Adipocyte (in vitro differentiated cells): ENCODE results near the gene SPEN.

ENCODE experiments used
- DNase-seq: peaks from one replicate; pipeline ENCODE4 v3.0.0-alpha.2; 2015; ENCODE audit warnings: low read depth
- H3K27me3 ChIP-seq: replicated peaks from 2 replicates; pipeline ENCODE4 v1.7.0; 2013; ENCODE audit warnings: mild to moderate bottlenecking, low read length, moderate library complexity; ENCODE audit not compliant: control insufficient read depth, insufficient read depth
- H3K36me3 ChIP-seq: 2 replicates; pipeline ENCODE4 v1.7.0; 2013; ENCODE audit warnings: low read length, mild to moderate bottlenecking, moderate library complexity; ENCODE audit not compliant: control insufficient read depth, insufficient read depth, severe bottlenecking
- H3K4me1 ChIP-seq: 2 replicates; pipeline ENCODE4 v1.7.0; 2013; ENCODE audit warnings: mild to moderate bottlenecking, low read length, moderate library complexity; ENCODE audit not compliant: control insufficient read depth, insufficient read depth
- H3K4me3 ChIP-seq: 2 replicates; pipeline ENCODE4 v1.7.0; 2013; ENCODE audit warnings: mild to moderate bottlenecking, low read length, moderate library complexity
- H3K9ac ChIP-seq: 2 replicates; pipeline ENCODE4 v1.7.0; 2013; ENCODE audit warnings: mild to moderate bottlenecking, low read length, moderate library complexity
- H3K9me3 ChIP-seq: 2 replicates; pipeline ENCODE4 v1.7.0; 2013; ENCODE audit warnings: mild to moderate bottlenecking, low read length, moderate library complexity; ENCODE audit not compliant: control insufficient read depth

SPEN gene

DNA sequence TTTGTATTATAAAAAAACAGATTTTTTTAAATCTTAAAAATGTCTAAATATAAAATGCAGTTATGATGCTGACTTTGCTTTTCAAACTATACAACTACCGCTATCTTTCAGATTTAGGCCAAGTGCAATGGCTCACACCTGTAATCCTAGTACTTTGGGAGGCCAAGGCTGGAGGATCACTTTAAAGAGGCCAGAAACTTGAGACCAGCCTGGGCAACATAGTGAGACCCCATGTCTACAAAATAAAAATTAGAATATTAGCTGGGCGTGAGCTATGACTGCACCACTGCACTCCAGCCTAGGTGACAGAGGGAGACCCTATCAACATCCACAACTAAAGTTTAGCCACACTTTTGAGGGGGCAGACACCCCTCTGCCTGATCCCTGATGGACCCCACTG is 108.0 kb downstream of the SPEN start:
- H3K36me3 ChIP-seq, result no peaks in the 10 kb centered on the region
- no peaks in the 10 kb centered on the region for H3K9me3 ChIP-seq
- peaks cover 45% of the 10 kb centered on the region for H3K4me1 ChIP-seq
- no peak for DNase-seq
- H3K27me3 ChIP-seq, result no peaks in the 10 kb centered on the region
- H3K4me3 ChIP-seq, result no peak overlapping the region
- H3K9ac ChIP-seq, result no peak overlapping the region

GRCh38 chr1:15956150-15956549 is 108.6 kb downstream of the SPEN start:
- DNase-seq, result peak; percentile 46

DNA sequence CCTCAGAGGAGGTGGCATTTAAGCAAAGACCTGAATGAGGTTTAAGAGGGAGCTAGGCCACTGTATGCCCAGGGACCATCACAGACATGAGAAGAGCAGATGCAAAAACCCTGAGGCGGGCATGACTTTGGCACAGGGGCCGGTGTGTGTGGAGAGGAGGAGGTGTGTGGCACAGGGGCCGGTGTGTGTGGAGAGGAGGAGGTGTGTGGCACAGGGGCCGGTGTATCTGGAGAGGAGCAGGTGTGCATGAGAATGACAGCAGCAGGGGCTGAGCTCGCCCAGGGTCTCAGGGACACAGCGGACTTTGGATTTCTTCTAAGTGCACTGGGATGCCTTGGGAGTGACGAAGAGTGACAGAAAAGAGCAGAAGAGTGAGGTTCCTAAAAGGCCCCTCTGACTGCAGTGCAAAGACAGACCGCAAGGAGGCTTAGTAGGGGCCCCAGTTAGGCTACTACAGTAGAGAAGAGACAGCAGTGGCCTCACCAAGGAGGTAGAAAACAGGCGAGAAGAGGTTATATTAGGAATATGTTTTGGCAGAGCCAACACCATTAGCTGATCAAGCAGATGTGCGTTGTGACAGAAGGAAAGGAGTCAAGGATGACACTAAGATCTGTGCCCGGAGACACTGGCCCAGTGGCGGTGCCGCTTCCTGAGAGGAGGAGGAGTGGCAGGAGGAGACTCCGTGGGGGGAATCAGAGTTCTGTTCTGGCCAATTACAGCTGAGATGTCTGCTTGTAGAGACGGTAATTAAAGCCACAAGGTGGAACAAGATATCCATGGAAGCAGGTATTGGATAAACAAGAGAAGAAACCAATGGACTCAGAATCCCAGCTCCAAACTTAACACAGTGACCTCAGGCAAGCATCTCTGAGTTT is 110.0 kb downstream of the SPEN start:
- peaks cover 5% of the 10 kb centered on the region for H3K36me3 ChIP-seq
- peaks cover 27% of the 10 kb centered on the region for H3K4me1 ChIP-seq
- no peaks in the 10 kb centered on the region for H3K27me3 ChIP-seq
- no peak overlapping the region for H3K9ac ChIP-seq
- no peaks in the 10 kb centered on the region for H3K9me3 ChIP-seq
- H3K4me3 ChIP-seq, result no peak overlapping the region
- no peak for DNase-seq

More at GRCh38 chr1:15956150-15956549, 108.6 kb downstream of the SPEN start:
- Histone ChIP-seq H3K9ac (no peak overlapping the region), H3K4me1 (peaks cover 40% of the 10 kb centered on the region), H3K4me3 (no peak overlapping the region), H3K27me3 (no peaks in the 10 kb centered on the region), H3K36me3 (no peaks in the 10 kb centered on the region), H3K9me3 (no peaks in the 10 kb centered on the region)

GRCh38 chr1:15958111-15958510 is 110.6 kb downstream of the SPEN start:
- no peak for DNase-seq
- Histone ChIP-seq H3K4me3 (no peak overlapping the region), H3K9ac (no peak overlapping the region), H3K36me3 (peaks cover 5% of the 10 kb centered on the region), H3K4me1 (peaks cover 26% of the 10 kb centered on the region), H3K27me3 (no peaks in the 10 kb centered on the region), H3K9me3 (no peaks in the 10 kb centered on the region)

DNA sequence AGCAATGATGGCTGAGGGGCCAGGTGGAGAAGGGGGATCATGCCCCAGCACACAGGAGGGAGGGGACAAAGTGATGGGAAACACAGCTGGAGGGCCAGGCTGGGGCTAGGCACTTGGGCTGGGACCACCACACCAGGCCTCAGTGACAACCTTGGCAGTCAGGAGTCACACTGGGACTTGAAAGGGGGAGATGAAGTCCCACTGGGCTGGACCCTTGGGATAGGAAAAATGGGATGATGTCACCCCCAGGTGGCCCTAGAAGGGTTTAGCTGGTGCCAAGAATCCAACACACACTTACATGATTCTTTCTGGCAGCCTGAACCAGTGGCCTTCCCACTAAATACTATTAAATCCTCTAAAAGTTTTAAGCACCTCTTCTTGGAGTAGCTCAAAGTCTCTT is 111.3 kb downstream of the SPEN start:
- DNase-seq, result no peak
- peaks cover 5% of the 10 kb centered on the region for H3K36me3 ChIP-seq

DNA sequence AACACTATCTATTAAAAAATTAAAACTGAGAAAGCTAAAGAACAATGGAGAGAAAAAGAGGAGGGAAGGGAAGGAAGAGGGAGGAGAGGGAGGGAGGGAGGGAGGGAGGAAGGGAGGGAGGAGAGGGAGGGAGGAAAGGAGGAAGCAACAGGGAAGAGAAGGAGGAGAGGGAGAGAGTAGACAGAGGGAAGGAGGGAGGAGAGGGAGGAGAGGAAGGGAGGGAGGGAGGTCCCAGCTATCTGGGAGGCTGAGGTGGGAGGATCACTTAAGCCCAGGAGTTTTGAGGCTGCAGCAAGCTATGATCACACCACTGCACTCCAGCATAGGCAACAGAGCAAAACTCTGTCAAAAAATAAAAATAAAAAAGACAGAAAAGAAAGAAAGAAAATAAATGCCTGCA is 111.9 kb downstream of the SPEN start:
- H3K27me3 ChIP-seq, result no peaks in the 10 kb centered on the region
- peaks cover 30% of the 10 kb centered on the region for H3K4me1 ChIP-seq
- no peak overlapping the region for H3K4me3 ChIP-seq
- no peak overlapping the region for H3K9ac ChIP-seq
- no peaks in the 10 kb centered on the region for H3K9me3 ChIP-seq
- no peak for DNase-seq
- H3K36me3 ChIP-seq, result peaks cover 5% of the 10 kb centered on the region

More for the DNA sequence above, 111.3 kb downstream of the SPEN start:
- Histone ChIP-seq H3K9me3 (no peaks in the 10 kb centered on the region), H3K9ac (no peak overlapping the region), H3K4me3 (no peak overlapping the region), H3K27me3 (no peaks in the 10 kb centered on the region), H3K4me1 (peaks cover 26% of the 10 kb centered on the region)

DNA sequence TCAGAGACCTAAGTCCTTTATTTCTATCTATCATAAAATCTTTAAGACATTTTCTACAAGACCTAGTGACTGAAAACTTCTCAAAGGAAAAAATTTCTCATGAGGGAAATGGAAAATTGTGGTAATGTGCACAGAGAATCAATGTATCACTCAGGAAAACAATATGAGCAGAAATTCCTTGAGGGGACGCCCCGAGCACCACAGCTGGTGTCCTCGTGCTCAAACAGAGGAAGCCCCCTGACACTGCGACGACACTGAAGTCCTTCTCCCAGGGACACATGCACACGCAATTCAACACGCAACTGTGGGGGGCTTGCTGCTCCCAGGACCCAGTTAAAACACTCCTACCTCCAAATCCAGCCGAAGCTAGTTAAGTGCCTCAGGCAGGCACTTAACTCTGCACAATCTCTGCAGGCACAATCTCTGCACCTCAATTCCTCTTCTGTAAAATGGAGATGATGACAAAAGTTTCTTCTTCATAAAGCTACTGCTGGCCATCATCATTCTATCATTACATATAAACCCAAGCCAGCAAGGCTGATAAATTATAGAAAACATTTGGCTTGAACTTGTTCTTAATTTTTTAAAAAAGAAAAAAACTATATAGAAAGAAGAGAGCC is 112.4 kb downstream of the SPEN start:
- Histone ChIP-seq H3K9ac (no peak overlapping the region), H3K4me3 (no peak overlapping the region), H3K36me3 (peaks cover 5% of the 10 kb centered on the region), H3K27me3 (no peaks in the 10 kb centered on the region), H3K9me3 (no peaks in the 10 kb centered on the region), H3K4me1 (peaks cover 35% of the 10 kb centered on the region)
- DNase-seq, result no peak

DNA sequence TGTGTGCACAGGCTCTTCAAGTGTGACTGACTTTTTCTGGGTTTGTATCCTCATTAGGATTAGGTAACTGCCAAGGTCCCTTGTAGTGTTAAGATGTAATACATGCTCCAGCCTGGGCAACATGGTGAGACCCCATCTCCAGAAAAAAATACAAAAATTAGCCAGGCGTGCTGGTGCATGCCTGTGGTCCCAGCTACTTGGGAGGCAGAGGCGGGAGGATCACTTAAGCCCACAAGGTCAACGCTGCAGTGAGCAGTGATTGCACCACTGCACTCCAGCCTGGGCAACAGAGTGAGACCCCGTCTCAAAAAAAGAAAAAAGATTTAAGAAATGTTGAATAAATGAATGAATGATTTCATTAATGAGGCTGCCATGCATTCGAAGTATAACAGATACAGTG is 113.3 kb downstream of the SPEN start:
- H3K9me3 ChIP-seq, result no peaks in the 10 kb centered on the region
- H3K36me3 ChIP-seq, result peaks cover 5% of the 10 kb centered on the region
- H3K4me3 ChIP-seq, result no peak overlapping the region
- no peak overlapping the region for H3K9ac ChIP-seq
- H3K27me3 ChIP-seq, result no peaks in the 10 kb centered on the region
- DNase-seq, result no peak
- peaks cover 41% of the 10 kb centered on the region for H3K4me1 ChIP-seq

DNA sequence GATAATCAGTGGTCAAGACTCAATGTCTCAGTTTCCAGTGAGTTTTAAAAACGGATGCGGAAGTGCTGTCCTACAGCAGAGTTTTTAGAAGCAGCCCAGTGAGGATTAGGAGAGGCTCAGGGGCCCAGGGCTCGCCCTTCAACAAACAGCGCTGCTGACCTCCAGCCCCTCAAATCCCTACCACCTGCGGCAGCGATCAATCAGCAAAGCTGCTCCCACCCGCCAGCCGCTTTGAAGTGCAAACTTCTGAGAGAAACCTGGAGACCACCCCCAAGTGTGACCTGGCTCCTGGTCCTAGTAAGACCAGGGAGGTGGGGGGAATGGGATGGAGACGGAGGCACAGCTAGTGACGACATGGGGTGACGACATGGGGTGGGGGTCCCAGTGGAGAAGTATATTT is 114.0 kb downstream of the SPEN start:
- Histone ChIP-seq H3K27me3 (no peaks in the 10 kb centered on the region), H3K9ac (no peak overlapping the region), H3K36me3 (peaks cover 5% of the 10 kb centered on the region), H3K4me3 (no peak overlapping the region), H3K9me3 (no peaks in the 10 kb centered on the region), H3K4me1 (peaks cover 41% of the 10 kb centered on the region)
- DNase-seq, result no peak

GRCh38 chr1:15962176-15962575 is 114.7 kb downstream of the SPEN start:
- Histone ChIP-seq H3K27me3 (no peaks in the 10 kb centered on the region), H3K36me3 (peaks cover 5% of the 10 kb centered on the region), H3K9ac (no peak overlapping the region), H3K9me3 (no peaks in the 10 kb centered on the region), H3K4me1 (peaks cover 41% of the 10 kb centered on the region), H3K4me3 (no peak overlapping the region)
- no peak for DNase-seq

GRCh38 chr1:15962671-15963362 is 115.3 kb downstream of the SPEN start:
- peaks cover 41% of the 10 kb centered on the region for H3K4me1 ChIP-seq
- peaks cover 5% of the 10 kb centered on the region for H3K36me3 ChIP-seq
- peak overlapping the region; percentile 47 for H3K9ac ChIP-seq
- DNase-seq, result no peak
- no peaks in the 10 kb centered on the region for H3K27me3 ChIP-seq
- H3K9me3 ChIP-seq, result no peaks in the 10 kb centered on the region
- no peak overlapping the region for H3K4me3 ChIP-seq
